Lung (tissue), 12 donors: ENCODE measurements around the gene FIZ1. TPM values are rescaled to one million over a fixed set of nuclear protein-coding genes. Genes with fewer than 3 reads are reported as not detected.

ENCODE experiments used
- ATAC-seq: fragments of 200-7000 bp; cut with Tn5 transposase; one replicate; pipeline ENCODE4 v1.9.1; 2020; ENCODE audit warnings: moderate number of reproducible peaks; ENCODE audit not compliant: insufficient read depth, low FRiP score
- DNase-seq, 3 donors: peaks; one replicate each; pipeline ENCODE4 v3.0.0-alpha.2; 2013 to 2017
- H3K27ac ChIP-seq, 2 donors: one replicate each; pipeline ENCODE4 v1.5.1; 2013; ENCODE audit warnings: mild to moderate bottlenecking in 2 of 2, moderate library complexity in 2 of 2, control low read depth in 1 of 2, inconsistent platforms in 1 of 2, low read depth in 1 of 2, low read length in 1 of 2
- H3K27me3 ChIP-seq, 3 donors: one replicate each; pipeline ENCODE4 v1.5.1; 2013; ENCODE audit warnings: low read length in 2 of 3; ENCODE audit not compliant: control insufficient read depth in 3 of 3, insufficient read depth in 3 of 3
- H3K36me3 ChIP-seq, 4 donors: one replicate each; pipeline ENCODE4 v1.5.1; 2013; ENCODE audit warnings: low read length in 4 of 4, mild to moderate bottlenecking in 1 of 4, moderate library complexity in 1 of 4; ENCODE audit not compliant: control insufficient read depth in 4 of 4, insufficient read depth in 4 of 4
- H3K4me1 ChIP-seq, 5 donors: one replicate each; pipeline ENCODE4 v1.5.1; 2013; ENCODE audit warnings: low read length in 5 of 5, mild to moderate bottlenecking in 2 of 5, moderate library complexity in 1 of 5; ENCODE audit not compliant: control insufficient read depth in 5 of 5, insufficient read depth in 5 of 5
- H3K4me3 ChIP-seq: one replicate; pipeline ENCODE4 v1.5.1; 2013; ENCODE audit warnings: mild to moderate bottlenecking, control low read depth, moderate library complexity
- H3K9ac ChIP-seq, 2 donors: one replicate each; pipeline ENCODE4 v1.5.1; 2013; ENCODE audit warnings: low read length in 2 of 2, control low read depth in 1 of 2; ENCODE audit not compliant: insufficient read depth in 1 of 2
- H3K9me3 ChIP-seq, 4 donors: one replicate each; pipeline ENCODE4 v1.5.1; 2013; ENCODE audit warnings: low read length in 3 of 4, mild to moderate bottlenecking in 1 of 4, moderate library complexity in 1 of 4; ENCODE audit not compliant: control insufficient read depth in 4 of 4, insufficient read depth in 3 of 4
- CTCF ChIP-seq: IDR thresholded peaks from 2 replicates; pipeline ENCODE4 v1.5.1; 2012; ENCODE audit warnings: mild to moderate bottlenecking; ENCODE audit errors: control extremely low read depth, extremely low read depth
- WGBS, 2 donors: extraction: QIAGEN DNeasy Blood & Tissue Kit; methylation state at CpG; one replicate each; pipeline ENCODE4 v1.1.7; 2013; 5-methylcytosine and 5-hydroxymethylcytosine counted together
- polyA plus RNA-seq, 2 donors: library from polyadenylated mRNA; stranded (reverse); fragments of 200-250 nt; gene quantifications; one replicate each; pipeline ENCODE4 v1.2.1, GENCODE V29; 2013
- total RNA-seq, 2 donors: library from RNA; depleted of rRNA in 1 of 2; stranded (reverse); fragments of >200 nt in 1 of 2; gene quantifications; one replicate each; pipeline ENCODE4 v1.2.1, GENCODE V29; 2014 to 2021
- donor health status: control.
- donor health status: control.
- donor health status: Bipolar disorder and iron deficiency.
- donor health status: healthy.
- donor health status: DM: yes; HTN: yes; CAD: no.

FIZ1 gene
- total and polyA plus RNA-seq, 4 donors, result 5.6 to 17.6 (median 9.9) TPM

- H3K27me3 ChIP-seq, result no peaks in the 10 kb centered on the region
- H3K27ac ChIP-seq, result no peak overlapping the region
- WGBS, 2 donors, result 44 to 62% methylated on average over 9 of the region's 9 CpGs
- no peak for ATAC-seq
- no peak overlapping the region for H3K9ac ChIP-seq
- TF ChIP-seq CTCF, result no peak
- no peak for DNase-seq
- no peak overlapping the region for H3K4me3 ChIP-seq
- no peaks in the 10 kb centered on the region for H3K9me3 ChIP-seq
- H3K36me3 ChIP-seq, result no peaks in the 10 kb centered on the region
- peaks cover 0 to 5% (median 4%) of the 10 kb centered on the region in 5 donors for H3K4me1 ChIP-seq
Measured at GRCh38 chr19:55566823-55567222, 32.5 kb downstream of the FIZ1 start.

- no peak for ATAC-seq
- TF ChIP-seq CTCF, result no peak
- Histone ChIP-seq H3K36me3 (no peaks in the 10 kb centered on the region), H3K4me1 (peaks cover 0 to 5% (median 4%) of the 10 kb centered on the region in 5 donors), H3K27me3 (peaks cover 0 to 2% (median 0%) of the 10 kb centered on the region in 3 donors), H3K4me3 (no peak overlapping the region), H3K9ac (peak overlapping the region in 1 of 2 donors; percentile 23), H3K9me3 (peaks cover 0 to 4% (median 0%) of the 10 kb centered on the region in 4 donors), H3K27ac (peak overlapping the region in 1 of 2 donors; percentile 85)
- 53 to 54% methylated on average over 12 of the region's 12 CpGs for WGBS, 2 donors
- peak; percentile 33 to 53 (median 47) for DNase-seq
Measured at GRCh38 chr19:55563261-55563690, 36.0 kb downstream of the FIZ1 start.

- ATAC-seq (no peak), DNase-seq (no peak)
- TF ChIP-seq CTCF, result no peak
- Histone ChIP-seq H3K4me1 (peaks cover 0 to 5% (median 4%) of the 10 kb centered on the region in 5 donors), H3K4me3 (no peak overlapping the region), H3K36me3 (no peaks in the 10 kb centered on the region), H3K27me3 (peaks cover 0 to 2% (median 0%) of the 10 kb centered on the region in 3 donors), H3K9ac (no peak overlapping the region), H3K27ac (no peak overlapping the region), H3K9me3 (peaks cover 0 to 4% (median 0%) of the 10 kb centered on the region in 4 donors)
- 83 to 92% methylated on average over 9 of the region's 9 CpGs for WGBS, 2 donors
Measured at GRCh38 chr19:55559684-55560083, 39.6 kb downstream of the FIZ1 start.

- TF ChIP-seq CTCF, result no peak
- H3K27ac ChIP-seq, result no peak overlapping the region
- H3K9ac ChIP-seq, result no peak overlapping the region
- no peaks in the 10 kb centered on the region for H3K36me3 ChIP-seq
- H3K9me3 ChIP-seq, result no peaks in the 10 kb centered on the region
- ATAC-seq (no peak), DNase-seq (no peak)
- 79 to 87% methylated on average over 8 of the region's 8 CpGs for WGBS, 2 donors
- H3K4me1 ChIP-seq, result peaks cover 0 to 2% (median 0%) of the 10 kb centered on the region in 5 donors
- H3K27me3 ChIP-seq, result peaks cover 0 to 16% (median 9%) of the 10 kb centered on the region in 3 donors
- H3K4me3 ChIP-seq, result no peak overlapping the region
Measured at GRCh38 chr19:55554741-55555152, 44.6 kb downstream of the FIZ1 start.
